Measurements from ENCODE around the gene DDI2.

DNA sequence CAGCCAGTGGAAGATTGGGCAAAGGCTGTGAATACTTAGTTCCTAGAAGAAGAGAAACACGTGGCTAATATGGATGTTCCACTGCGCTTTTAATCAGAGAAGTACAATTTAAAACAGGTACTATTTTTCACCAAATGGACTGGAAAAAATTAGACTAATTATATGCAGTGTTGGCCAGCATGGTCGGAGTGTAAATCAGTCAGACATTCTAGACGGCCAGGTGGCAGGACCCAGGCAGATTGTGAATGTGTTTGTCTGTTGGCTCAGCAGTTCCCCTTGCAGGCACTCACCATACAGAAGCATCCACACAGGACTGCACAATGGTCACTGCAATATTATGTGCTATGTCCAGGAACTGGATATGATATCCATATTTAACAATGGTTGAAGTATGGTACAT lies 94.9 kb downstream of the DDI2 start:
- TF ChIP-seq, protein P1, sequence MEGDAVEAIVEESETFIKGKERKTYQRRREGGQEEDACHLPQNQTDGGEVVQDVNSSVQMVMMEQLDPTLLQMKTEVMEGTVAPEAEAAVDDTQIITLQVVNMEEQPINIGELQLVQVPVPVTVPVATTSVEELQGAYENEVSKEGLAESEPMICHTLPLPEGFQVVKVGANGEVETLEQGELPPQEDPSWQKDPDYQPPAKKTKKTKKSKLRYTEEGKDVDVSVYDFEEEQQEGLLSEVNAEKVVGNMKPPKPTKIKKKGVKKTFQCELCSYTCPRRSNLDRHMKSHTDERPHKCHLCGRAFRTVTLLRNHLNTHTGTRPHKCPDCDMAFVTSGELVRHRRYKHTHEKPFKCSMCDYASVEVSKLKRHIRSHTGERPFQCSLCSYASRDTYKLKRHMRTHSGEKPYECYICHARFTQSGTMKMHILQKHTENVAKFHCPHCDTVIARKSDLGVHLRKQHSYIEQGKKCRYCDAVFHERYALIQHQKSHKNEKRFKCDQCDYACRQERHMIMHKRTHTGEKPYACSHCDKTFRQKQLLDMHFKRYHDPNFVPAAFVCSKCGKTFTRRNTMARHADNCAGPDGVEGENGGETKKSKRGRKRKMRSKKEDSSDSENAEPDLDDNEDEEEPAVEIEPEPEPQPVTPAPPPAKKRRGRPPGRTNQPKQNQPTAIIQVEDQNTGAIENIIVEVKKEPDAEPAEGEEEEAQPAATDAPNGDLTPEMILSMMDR (conservative IDR thresholded peaks at IDR 0.05; ENCODE audit: low read length) = no peak
- no peak for TF ChIP-seq EZH2phosphoT487 (IDR thresholded peaks at IDR 0.05; ENCODE audit: borderline replicate concordance, low read depth, low read length)
